GM21529 (cell line): ENCODE measurements around the gene SLC25A45.
A peak's percentile ranks its signal among the peaks of the same experiment; 100 is the strongest.

Experiments
- ATAC-seq: cut with Tn5 transposase; IDR thresholded peaks from one replicate; pipeline ENCODE4 v1.9.1; 2021; ENCODE audit not compliant: unreplicated experiment

Gene SLC25A45

DNA sequence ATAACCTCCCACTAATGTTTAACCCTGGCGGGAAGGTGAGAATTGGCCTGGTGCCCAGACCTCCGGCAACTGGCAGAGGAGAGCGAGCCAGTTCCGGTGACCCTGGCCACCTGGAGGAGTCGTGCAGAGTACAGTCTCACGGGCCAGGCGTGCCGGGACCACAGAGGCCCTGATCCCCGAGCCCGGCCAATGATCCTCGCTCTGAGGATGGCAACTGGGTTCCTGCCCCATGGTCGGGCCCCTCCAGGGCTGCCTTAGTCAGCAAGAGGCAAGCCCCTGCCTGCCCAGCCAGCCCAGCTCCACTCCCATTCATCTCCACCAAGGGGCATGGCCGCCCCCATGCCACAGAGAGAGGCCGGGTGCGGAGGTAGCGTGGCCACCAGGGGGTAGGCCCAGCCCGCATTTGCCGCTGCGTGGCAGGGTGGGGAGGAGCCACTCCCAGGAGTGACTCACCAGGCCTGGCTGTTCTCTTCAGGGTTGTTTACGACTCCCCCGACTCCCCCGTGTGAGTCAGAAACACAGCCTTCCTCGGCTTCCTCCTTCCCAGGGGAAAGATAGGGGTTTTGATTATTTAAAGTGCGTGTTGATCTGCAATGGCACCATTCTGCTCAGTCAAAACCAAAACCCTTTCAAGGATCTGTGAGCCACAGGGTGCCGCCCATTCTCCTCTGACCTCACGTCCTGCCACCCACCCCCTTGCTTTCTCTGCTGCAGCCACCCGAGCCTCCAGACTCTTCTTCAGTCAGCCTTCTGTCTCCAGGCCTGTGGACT lies at the start of gene SLC25A45:
Gene SLC25A45 (minus strand): TSS at position 614 of the 771 bp plus-strand sequence. CDS start 695 bp downstream, outside the sequence.
- peak; percentile 66 for ATAC-seq

- no peak for ATAC-seq
These were observed 49.1 kb upstream of the SLC25A45 start for GRCh38 chr11:65431451-65432099.

GRCh38 chr11:65430406-65431217 lies 48.2 kb upstream of the SLC25A45 start:
- ATAC-seq: no peak

GRCh38 chr11:65429724-65430405 lies 47.4 kb upstream of the SLC25A45 start:
- no peak for ATAC-seq

- ATAC-seq: no peak
These were observed 46.7 kb upstream of the SLC25A45 start for GRCh38 chr11:65429068-65429681.

GRCh38 chr11:65428578-65429067 lies 46.2 kb upstream of the SLC25A45 start:
- ATAC-seq: no peak

- ATAC-seq: no peak
These were observed 45.5 kb upstream of the SLC25A45 start for GRCh38 chr11:65427691-65428577.

DNA sequence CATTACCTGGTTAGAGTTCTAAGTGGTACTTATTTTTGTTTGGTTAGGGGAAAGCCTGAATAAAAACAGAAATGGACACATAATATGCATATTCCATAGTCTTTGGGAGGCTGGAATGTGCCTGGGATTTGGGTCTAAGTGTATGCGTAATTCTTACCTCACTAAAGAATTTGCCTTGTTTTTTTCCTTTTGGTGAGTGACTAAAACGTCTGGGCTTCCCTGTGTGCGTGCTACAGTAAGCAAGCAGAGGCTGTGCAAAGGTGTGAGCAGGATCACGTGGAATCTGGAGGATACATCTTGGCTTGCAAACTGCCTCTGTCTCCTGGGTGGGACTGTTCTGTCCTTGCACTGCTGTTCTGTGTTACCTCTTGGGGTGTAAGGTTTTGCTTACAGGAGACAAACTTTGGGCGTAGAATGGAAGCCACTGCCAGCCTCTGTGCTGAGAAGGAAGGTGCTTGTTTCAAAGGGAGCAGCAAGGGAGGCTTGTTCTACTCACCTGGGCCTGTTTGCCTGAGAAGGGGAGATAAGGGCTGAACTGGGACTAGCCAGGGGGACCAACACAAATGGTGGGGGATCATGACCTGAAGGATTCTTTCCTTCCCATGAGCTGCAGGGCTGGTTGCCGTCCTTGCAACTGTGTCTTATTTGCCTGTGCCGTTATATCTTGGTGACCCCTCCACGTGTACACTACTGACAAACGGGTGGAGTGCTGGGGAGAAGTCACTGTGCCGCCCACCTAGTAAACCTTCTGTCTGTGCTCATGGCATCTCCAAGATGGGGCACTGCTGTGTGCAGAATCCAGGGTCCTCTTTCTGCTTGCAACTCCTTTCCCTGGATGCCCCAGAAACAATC lies 44.6 kb upstream of the SLC25A45 start:
- no peak for ATAC-seq

- no peak for ATAC-seq
These were observed 43.8 kb upstream of the SLC25A45 start for GRCh38 chr11:65425971-65426838.

DNA sequence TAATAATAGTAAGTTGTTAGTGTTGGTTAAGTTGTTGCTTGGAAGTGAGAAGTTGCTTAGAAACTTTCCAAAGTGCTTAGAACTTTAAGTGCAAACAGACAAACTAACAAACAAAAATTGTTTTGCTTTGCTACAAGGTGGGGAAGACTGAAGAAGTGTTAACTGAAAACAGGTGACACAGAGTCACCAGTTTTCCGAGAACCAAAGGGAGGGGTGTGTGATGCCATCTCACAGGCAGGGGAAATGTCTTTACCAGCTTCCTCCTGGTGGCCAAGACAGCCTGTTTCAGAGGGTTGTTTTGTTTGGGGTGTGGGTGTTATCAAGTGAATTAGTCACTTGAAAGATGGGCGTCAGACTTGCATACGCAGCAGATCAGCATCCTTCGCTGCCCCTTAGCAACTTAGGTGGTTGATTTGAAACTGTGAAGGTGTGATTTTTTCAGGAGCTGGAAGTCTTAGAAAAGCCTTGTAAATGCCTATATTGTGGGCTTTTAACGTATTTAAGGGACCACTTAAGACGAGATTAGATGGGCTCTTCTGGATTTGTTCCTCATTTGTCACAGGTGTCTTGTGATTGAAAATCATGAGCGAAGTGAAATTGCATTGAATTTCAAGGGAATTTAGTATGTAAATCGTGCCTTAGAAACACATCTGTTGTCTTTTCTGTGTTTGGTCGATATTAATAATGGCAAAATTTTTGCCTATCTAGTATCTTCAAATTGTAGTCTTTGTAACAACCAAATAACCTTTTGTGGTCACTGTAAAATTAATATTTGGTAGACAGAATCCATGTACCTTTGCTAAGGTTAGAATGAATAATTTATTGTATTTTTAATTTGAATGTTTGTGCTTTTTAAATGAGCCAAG lies 42.9 kb upstream of the SLC25A45 start:
- ATAC-seq: no peak

DNA sequence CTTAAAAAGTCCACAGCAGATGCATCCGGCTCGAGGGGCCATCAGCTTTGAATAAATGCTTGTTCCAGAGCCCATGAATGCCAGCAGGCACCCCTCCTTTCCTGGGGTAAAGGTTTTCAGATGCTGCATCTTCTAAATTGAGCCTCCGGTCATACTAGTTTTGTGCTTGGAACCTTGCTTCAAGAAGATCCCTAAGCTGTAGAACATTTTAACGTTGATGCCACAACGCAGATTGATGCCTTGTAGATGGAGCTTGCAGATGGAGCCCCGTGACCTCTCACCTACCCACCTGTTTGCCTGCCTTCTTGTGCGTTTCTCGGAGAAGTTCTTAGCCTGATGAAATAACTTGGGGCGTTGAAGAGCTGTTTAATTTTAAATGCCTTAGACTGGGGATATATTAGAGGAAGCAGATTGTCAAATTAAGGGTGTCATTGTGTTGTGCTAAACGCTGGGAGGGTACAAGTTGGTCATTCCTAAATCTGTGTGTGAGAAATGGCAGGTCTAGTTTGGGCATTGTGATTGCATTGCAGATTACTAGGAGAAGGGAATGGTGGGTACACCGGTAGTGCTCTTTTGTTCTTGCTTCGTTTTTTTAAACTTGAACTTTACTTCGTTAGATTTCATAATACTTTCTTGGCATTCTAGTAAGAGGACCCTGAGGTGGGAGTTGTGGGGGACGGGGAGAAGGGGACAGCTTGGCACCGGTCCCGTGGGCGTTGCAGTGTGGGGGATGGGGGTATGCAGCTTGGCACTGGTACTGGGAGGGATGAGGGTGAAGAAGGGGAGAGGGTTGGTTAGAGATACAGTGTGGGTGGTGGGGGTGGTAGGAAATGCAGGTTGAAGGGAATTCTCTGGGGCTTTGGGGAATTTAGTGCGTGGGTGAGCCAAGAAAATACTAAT lies 42.0 kb upstream of the SLC25A45 start:
- ATAC-seq: no peak

DNA sequence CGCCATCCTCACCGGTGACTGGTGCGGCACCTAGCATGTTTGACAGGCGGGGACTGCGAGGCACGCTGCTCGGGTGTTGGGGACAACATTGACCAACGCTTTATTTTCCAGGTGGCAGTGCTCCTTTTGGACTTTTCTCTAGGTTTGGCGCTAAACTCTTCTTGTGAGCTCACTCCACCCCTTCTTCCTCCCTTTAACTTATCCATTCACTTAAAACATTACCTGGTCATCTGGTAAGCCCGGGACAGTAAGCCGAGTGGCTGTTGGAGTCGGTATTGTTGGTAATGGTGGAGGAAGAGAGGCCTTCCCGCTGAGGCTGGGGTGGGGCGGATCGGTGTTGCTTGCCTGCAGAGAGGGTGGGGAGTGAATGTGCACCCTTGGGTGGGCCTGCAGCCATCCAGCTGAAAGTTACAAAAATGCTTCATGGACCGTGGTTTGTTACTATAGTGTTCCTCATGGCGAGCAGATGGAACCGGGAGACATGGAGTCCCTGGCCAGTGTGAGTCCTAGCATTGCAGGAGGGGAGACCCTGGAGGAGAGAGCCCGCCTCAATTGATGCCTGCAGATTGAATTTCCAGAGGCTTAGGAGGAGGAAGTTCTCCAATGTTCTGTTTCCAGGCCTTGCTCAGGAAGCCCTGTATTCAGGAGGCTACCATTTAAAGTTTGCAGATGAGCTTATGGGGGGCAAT lies 41.2 kb upstream of the SLC25A45 start:
- no peak for ATAC-seq

DNA sequence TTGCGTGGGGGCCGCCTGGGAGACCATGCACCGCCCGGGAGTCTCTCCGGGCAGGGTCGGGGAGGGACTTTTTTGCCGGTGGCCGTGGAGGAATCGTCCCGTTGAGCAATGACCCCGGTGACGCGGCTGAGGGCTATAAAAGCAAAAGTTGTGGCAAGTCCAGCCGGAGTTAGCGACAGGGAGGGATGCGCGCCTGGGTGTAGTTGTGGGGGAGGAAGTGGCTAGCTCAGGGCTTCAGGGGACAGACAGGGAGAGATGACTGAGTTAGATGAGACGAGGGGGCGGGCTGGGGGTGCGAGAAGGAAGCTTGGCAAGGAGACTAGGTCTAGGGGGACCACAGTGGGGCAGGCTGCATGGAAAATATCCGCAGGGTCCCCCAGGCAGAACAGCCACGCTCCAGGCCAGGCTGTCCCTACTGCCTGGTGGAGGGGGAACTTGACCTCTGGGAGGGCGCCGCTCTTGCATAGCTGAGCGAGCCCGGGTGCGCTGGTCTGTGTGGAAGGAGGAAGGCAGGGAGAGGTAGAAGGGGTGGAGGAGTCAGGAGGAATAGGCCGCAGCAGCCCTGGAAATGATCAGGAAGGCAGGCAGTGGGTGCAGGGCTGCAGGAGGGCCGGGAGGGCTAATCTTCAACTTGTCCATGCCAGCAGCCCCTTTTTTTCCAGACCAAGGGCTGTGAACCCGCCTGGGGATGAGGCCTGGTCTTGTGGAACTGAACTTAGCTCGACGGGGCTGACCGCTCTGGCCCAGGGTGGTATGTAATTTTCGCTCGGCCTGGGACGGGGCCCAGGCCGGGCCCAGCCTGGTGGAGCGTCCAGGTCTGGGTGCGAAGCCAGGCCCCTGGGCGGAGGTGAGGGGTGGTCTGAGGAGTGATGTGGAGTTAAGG lies 40.4 kb upstream of the SLC25A45 start, which contains the start of gene NEAT1:
Gene NEAT1 (plus strand): TSS at position 166 of the 883 bp plus-strand sequence.
- no peak for ATAC-seq
